Effector memory CD4-positive, alpha-beta T cell (primary cell): ENCODE results near the gene RSPH1.

Source experiments
- DNase-seq, 3 donors: peaks; one replicate each; pipeline ENCODE4 v3.0.0-alpha.2; 2020
- H3K27ac ChIP-seq: 2 replicates; pipeline ENCODE4 v1.7.0; 2013; ENCODE audit warnings: mild to moderate bottlenecking, low read length, moderate library complexity; ENCODE audit not compliant: insufficient read depth, poor library complexity, severe bottlenecking
- H3K27me3 ChIP-seq: replicated peaks from 2 replicates; pipeline ENCODE4 v1.7.0; 2013; ENCODE audit warnings: mild to moderate bottlenecking, low read length; ENCODE audit not compliant: insufficient read depth, control insufficient read depth, poor library complexity, severe bottlenecking
- H3K36me3 ChIP-seq: 2 replicates; pipeline ENCODE4 v1.7.0; 2013; ENCODE audit warnings: mild to moderate bottlenecking, low read length, moderate library complexity; ENCODE audit not compliant: control insufficient read depth, insufficient read depth
- H3K4me1 ChIP-seq: 2 replicates; pipeline ENCODE4 v1.7.0; 2013; ENCODE audit warnings: low read length, mild to moderate bottlenecking; ENCODE audit not compliant: control insufficient read depth, insufficient read depth, poor library complexity, severe bottlenecking
- H3K4me3 ChIP-seq: 2 replicates; pipeline ENCODE4 v1.7.0; 2013; ENCODE audit warnings: low read length, low read depth, mild to moderate bottlenecking; ENCODE audit not compliant: insufficient read depth, poor library complexity, severe bottlenecking
- H3K9me3 ChIP-seq: 2 replicates; pipeline ENCODE4 v1.7.0; 2013; ENCODE audit warnings: mild to moderate bottlenecking, low read length, moderate library complexity; ENCODE audit not compliant: control insufficient read depth

Gene RSPH1

DNA sequence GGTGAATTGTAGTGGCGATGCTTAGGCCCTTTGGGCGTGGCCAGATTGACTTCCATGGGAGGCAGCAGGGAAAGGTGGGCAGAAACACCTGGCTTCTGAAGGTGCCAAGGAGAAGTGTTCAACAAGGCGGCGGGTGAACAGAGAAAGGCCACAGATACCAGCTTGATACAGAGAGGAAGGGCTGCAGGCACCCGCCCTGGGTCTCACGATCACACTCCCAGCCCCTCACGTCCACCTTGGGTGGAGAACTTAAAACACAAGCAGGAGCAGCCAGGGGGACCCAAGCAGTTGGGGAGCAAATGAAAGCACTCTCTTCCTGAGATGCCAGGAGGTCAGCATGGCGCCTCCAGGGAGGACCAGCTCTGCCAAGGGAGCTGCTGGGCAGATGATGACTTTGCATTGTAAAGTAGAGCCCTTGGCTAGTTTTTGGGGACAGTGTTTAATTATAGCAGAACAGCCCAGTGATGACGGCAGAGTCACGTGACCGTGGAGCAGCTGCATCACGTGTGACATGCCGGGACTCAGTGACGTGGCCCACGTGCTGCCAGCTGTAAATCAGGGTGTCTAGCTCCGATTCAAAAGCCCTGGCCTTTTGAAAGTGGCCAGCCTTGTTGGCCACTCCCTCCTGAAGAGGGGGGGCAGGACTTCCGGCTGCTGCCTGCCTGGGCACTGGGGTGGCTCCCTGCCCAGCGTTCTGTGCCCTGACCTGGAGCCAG is 36.6 kb upstream of the RSPH1 start:
- peaks cover 24% of the 10 kb centered on the region for H3K36me3 ChIP-seq
- no peaks in the 10 kb centered on the region for H3K9me3 ChIP-seq
- H3K27me3 ChIP-seq, result no peaks in the 10 kb centered on the region
- H3K4me3 ChIP-seq, result no peak overlapping the region
- no peak overlapping the region for H3K27ac ChIP-seq
- H3K4me1 ChIP-seq, result peaks cover 9% of the 10 kb centered on the region
- no peak for DNase-seq

DNA sequence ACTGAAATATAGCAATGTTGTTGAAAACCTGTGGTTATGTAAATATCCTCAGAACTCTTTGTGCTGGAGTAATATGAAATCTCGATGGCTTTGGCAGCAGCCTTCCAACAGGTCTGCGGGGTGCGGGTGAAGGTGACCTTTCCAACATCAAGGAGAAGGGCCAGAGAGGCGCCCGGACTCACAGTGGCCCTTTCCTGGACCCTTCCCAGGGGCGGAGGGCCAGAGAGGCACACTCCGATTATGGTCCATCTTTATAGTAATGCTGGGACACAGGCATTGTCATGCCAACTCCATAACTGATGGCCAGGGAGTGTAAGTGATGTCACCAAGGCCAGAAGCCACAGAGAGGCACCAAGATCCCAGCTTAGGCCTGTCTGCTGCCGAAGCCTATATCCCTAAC is 35.7 kb upstream of the RSPH1 start:
- H3K9me3 ChIP-seq, result no peaks in the 10 kb centered on the region
- peaks cover 17% of the 10 kb centered on the region for H3K4me1 ChIP-seq
- no peaks in the 10 kb centered on the region for H3K27me3 ChIP-seq
- H3K36me3 ChIP-seq, result peaks cover 24% of the 10 kb centered on the region
- no peak for DNase-seq
- no peak overlapping the region for H3K4me3 ChIP-seq
- no peak overlapping the region for H3K27ac ChIP-seq

- no peaks in the 10 kb centered on the region for H3K9me3 ChIP-seq
- no peak overlapping the region for H3K4me3 ChIP-seq
- no peaks in the 10 kb centered on the region for H3K27me3 ChIP-seq
- H3K36me3 ChIP-seq, result peaks cover 16% of the 10 kb centered on the region
- no peak overlapping the region for H3K27ac ChIP-seq
- H3K4me1 ChIP-seq, result peaks cover 19% of the 10 kb centered on the region
- DNase-seq, result no peak
Observed at GRCh38 chr21:42530167-42530518, 34.1 kb upstream of the RSPH1 start.

DNA sequence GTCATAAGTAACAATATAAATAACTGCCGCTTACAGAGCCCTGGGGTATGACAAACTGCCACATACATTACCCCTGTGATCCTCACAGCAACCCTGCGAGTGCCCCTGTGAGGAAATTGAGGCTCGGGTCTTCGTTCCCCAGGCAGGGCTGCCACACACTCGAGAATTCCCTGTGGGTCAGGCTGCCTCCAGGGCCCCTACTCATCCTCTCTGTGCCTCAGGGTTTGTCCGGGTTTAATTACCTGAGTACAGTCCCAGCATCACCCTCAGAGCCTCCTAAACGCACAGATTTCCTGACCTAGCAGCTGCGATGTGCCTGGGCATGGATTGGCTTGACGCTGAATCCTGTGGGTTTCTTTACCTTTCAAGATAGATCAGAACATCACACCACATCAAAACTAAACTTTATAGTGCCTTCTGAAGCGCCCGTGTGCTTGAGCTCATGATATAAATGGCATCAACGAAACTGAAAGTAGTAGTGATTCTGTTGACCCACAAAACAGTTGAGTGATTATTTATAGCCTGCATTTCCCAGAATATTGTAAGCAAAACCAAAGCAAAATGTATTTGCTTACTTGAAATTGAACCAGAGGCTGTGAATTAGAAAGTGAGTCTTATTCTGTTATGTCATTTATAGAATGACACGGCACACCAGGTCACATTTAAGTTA is 31.6 kb upstream of the RSPH1 start:
- DNase-seq, result peak; percentile 27 to 43 (median 32)
- Histone ChIP-seq H3K9me3 (no peaks in the 10 kb centered on the region), H3K4me3 (peak overlapping the region; percentile 32), H3K27ac (peak overlapping the region; percentile 71), H3K4me1 (peaks cover 19% of the 10 kb centered on the region), H3K36me3 (peaks cover 3% of the 10 kb centered on the region), H3K27me3 (no peaks in the 10 kb centered on the region)

DNA sequence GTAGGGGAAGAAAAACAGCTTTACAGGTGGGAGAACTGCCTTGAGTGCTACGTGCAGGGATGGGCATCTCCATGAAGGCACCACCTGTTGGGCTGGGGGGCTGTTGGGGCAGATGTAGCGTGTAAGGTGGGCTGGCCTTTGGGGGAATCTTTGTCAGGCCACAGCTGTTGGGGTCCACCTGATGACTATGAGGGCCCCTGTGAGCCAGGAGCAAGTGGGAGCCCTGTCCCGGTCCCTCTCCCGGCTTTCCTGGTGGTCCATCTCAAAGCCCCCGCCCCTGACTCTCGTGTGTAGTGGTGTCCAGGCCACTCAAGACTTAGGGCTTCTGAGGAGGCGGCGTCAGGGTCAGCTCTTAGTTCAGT is 31.1 kb upstream of the RSPH1 start:
- no peaks in the 10 kb centered on the region for H3K9me3 ChIP-seq
- no peak for DNase-seq
- peak overlapping the region; percentile 32 for H3K4me3 ChIP-seq
- peaks cover 6% of the 10 kb centered on the region for H3K36me3 ChIP-seq
- H3K4me1 ChIP-seq, result peaks cover 19% of the 10 kb centered on the region
- no peaks in the 10 kb centered on the region for H3K27me3 ChIP-seq
- peak overlapping the region; percentile 71 for H3K27ac ChIP-seq

DNA sequence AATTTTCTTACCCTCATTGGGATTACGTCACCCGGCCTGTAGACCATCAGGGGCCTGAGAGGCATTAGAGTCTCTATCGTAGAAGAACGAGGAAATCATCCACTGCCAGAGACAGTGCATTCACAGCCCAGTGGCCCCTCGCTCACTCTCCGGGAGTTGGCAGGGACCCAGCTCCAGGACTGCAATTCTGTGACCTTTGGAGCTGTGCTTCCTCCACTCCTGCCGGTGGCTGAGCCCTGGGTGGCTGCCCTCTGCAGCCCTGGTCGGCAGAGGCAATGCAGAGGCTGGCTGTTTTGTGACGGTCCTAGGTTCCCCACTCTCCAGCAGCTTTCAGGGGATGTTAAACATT is 30.3 kb upstream of the RSPH1 start:
- H3K27me3 ChIP-seq, result no peaks in the 10 kb centered on the region
- no peak overlapping the region for H3K4me3 ChIP-seq
- H3K9me3 ChIP-seq, result no peaks in the 10 kb centered on the region
- peaks cover 13% of the 10 kb centered on the region for H3K36me3 ChIP-seq
- no peak for DNase-seq
- peaks cover 19% of the 10 kb centered on the region for H3K4me1 ChIP-seq
- H3K27ac ChIP-seq, result no peak overlapping the region

DNA sequence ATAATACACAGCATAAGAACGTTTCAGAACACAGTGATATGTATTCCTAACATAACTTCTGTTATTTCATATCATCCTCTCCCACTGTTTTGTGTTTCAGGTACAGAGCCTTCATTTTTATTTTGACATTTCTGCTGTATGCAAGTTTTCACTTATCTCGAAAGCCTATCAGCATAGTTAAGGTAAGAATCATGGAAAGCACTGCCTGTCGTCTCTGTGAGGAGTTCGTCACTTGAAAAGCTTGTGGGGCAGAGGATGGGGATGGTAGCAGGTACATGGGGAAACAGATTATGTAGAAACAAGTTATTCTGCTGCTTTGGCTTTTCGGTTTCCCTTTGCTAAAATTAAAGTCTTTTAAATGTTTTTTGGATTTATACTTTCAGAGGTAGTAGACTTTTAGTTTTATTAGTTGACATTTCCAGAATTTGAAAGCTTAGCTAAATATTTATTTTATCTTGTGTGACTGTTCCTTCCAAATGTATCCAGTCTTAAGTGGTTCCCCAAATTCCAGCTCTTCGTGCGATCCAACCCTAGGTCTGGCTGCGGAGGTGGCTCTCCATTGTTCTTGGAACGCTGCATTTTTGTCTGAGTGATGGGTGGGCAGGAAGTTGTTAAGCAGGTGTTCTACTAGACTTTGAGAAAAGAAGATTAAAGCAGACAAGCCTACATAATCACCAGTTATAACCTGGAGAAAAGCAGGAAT is 29.8 kb upstream of the RSPH1 start:
- Histone ChIP-seq H3K27me3 (no peaks in the 10 kb centered on the region), H3K4me3 (no peak overlapping the region), H3K9me3 (no peaks in the 10 kb centered on the region), H3K36me3 (peaks cover 13% of the 10 kb centered on the region), H3K4me1 (peaks cover 19% of the 10 kb centered on the region), H3K27ac (no peak overlapping the region)
- DNase-seq, result no peak

DNA sequence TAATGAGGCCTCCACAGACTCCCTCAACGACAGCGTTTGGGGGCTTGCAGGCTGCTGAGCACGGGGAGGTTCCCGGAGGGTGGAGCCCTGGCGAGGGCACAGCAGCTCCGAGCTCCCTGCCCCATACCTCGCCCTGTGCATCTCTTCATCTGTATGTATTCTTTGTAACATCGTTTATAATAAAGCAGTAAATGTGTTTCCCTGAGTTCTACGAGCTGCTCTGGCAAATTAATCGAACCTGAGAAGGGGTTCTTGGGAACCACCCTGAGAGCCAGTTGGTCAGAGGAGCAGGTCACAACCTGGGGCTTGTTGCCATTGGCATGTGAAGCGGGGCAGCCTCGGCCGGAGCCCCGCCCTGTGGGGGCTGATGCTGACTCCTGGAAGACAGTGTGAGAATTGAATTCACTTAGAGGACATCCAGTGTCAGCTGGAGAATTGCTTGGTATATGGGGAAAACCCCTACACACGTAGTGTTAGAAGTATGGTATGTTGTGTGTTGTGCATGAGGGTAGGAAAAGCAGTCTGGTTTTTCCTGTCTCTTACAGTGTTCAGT is 29.1 kb upstream of the RSPH1 start:
- DNase-seq, result no peak
- Histone ChIP-seq H3K4me1 (peaks cover 19% of the 10 kb centered on the region), H3K27me3 (no peaks in the 10 kb centered on the region), H3K36me3 (peaks cover 19% of the 10 kb centered on the region), H3K4me3 (no peak overlapping the region), H3K27ac (no peak overlapping the region), H3K9me3 (no peaks in the 10 kb centered on the region)

DNA sequence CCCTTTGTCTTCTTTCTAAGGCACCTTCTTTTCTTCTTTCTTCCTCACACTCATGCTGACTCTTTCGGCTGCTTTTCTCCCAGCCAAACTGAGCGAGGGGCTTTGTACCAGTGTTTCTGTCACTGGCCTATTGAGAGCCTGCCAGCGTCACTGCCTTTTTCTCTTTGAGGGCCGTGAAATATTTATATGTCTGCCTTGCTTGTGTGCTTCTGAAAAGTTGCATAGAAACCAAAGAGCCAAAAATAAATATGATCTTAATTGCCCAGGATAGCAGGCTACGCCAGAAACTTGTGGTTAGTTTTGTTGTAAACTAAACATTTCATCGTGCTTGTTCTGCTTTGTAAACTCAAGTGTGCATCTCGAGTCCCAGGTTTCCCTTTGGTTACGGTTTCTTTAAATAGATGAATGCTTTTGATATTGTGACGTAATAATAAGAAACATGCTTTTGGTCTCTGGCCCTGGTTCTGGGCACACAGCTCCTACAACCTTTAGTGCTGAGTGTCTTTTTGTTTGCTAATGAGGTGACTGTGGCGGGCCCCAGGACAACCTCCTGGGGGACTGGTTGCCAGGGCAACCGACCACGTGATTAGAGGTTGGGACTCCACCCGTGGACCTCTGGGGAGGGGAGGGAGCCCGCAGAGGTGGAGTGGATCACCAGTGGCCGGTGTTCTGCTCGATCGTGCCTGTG is 28.5 kb upstream of the RSPH1 start:
- no peak overlapping the region for H3K4me3 ChIP-seq
- no peak overlapping the region for H3K27ac ChIP-seq
- peaks cover 19% of the 10 kb centered on the region for H3K4me1 ChIP-seq
- no peaks in the 10 kb centered on the region for H3K9me3 ChIP-seq
- H3K27me3 ChIP-seq, result no peaks in the 10 kb centered on the region
- H3K36me3 ChIP-seq, result peaks cover 25% of the 10 kb centered on the region
- DNase-seq, result peak in 1 of 3 donors; percentile 17
